IMR-90 (cell line): Measurements from ENCODE around the gene CASQ1. TPM values are rescaled to one million over a fixed set of nuclear protein-coding genes. Genes with fewer than 3 reads are reported as not detected.

ENCODE experiments used
- ATAC-seq: fragments of 200-7000 bp; cut with Tn5 transposase; 2 replicates; pipeline ENCODE4 v1.9.1; 2020; ENCODE audit warnings: low read depth, mild to moderate bottlenecking, moderate library complexity
- BruUV-seq: library from RNA; stranded (reverse); fragments of 400-500 nt; replicated peaks from 2 replicates; lab custom pipeline; 2021; lab: Mats Ljungman, UMichigan
- CTCF ChIA-PET: fragments of 300-600 bp; formaldehyde crosslinking; extraction: SDS; loops from one replicate; lab custom pipeline; 2021; ENCODE audit warnings: antibody characterized with exemption; lab: Yijun Ruan, JAX
- POLR2A ChIA-PET: fragments of 300-600 bp; sonication (Branson Sonifier 250); formaldehyde crosslinking; loops from one replicate; lab custom pipeline; 2022; ENCODE audit warnings: antibody characterized with exemption; ENCODE audit not compliant: unreplicated experiment; lab: Charles Lee
- DNase-seq: peaks from one replicate; pipeline ENCODE4 v3.0.0; 2013
- H2AFZ ChIP-seq: replicated peaks from 2 replicates; pipeline ENCODE3; 2013; ENCODE audit warnings: low read length, mild to moderate bottlenecking; ENCODE audit not compliant: poor library complexity
- H2AK5ac ChIP-seq: 2 replicates; pipeline ENCODE4 v1.6.1; 2013; ENCODE audit warnings: low read depth, low read length, inconsistent platforms
- H2AK9ac ChIP-seq: replicated peaks from 2 replicates; pipeline ENCODE3; 2013; ENCODE audit warnings: mild to moderate bottlenecking, low read depth, low read length, moderate library complexity; ENCODE audit not compliant: poor library complexity
- H2BK120ac ChIP-seq: 2 replicates; pipeline ENCODE4 v1.6.1; 2013; ENCODE audit warnings: low read depth, low read length, inconsistent platforms
- H2BK15ac ChIP-seq: 3 replicates; pipeline ENCODE4 v1.6.1; 2013; ENCODE audit warnings: low read depth, low read length, inconsistent platforms
- H2BK20ac ChIP-seq: 2 replicates; pipeline ENCODE4 v1.6.1; 2013; ENCODE audit warnings: low read depth, mild to moderate bottlenecking, inconsistent platforms, low read length, moderate library complexity
- H2BK5ac ChIP-seq: 2 replicates; pipeline ENCODE4 v1.6.1; 2013; ENCODE audit warnings: mild to moderate bottlenecking, low read depth, low read length, inconsistent platforms; ENCODE audit not compliant: poor library complexity, severe bottlenecking
- H3K14ac ChIP-seq: replicated peaks from 2 replicates; pipeline ENCODE4 v1.6.1; 2013; ENCODE audit warnings: low read depth, low read length, inconsistent platforms
- H3K18ac ChIP-seq: 2 replicates; pipeline ENCODE4 v1.6.1; 2013; ENCODE audit warnings: low read depth, low read length, control low read depth
- H3K23ac ChIP-seq: 2 replicates; pipeline ENCODE4 v1.6.1; 2013; ENCODE audit warnings: low read depth, low read length, inconsistent platforms
- H3K27ac ChIP-seq: 2 replicates; pipeline ENCODE4 v1.5.1; 2013; ENCODE audit warnings: mild to moderate bottlenecking, control low read depth, low read length; ENCODE audit not compliant: insufficient read depth
- H3K27me3 ChIP-seq: 2 replicates; pipeline ENCODE4 v1.6.1; 2013; ENCODE audit warnings: low read length; ENCODE audit not compliant: control insufficient read depth, insufficient read depth
- H3K36me3 ChIP-seq: 2 replicates; pipeline ENCODE4 v1.6.1; 2013; ENCODE audit warnings: low read length, mixed read lengths; ENCODE audit not compliant: control insufficient read depth, insufficient read depth
- H3K4ac ChIP-seq: 2 replicates; pipeline ENCODE4 v1.6.1; 2013; ENCODE audit warnings: low read depth, low read length, inconsistent platforms
- H3K4me1 ChIP-seq: 2 replicates; pipeline ENCODE4 v1.6.1; 2013; ENCODE audit warnings: low read length, mixed read lengths; ENCODE audit not compliant: control insufficient read depth, insufficient read depth
- H3K4me2 ChIP-seq: 2 replicates; pipeline ENCODE4 v1.6.1; 2013; ENCODE audit warnings: low read depth, mild to moderate bottlenecking, control low read depth, low read length, moderate library complexity
- H3K4me3 ChIP-seq: 2 replicates; pipeline ENCODE4 v1.5.1; 2013; ENCODE audit warnings: low read depth, mild to moderate bottlenecking, control low read depth, low read length, moderate library complexity; ENCODE audit not compliant: insufficient read depth
- H3K56ac ChIP-seq: 2 replicates; pipeline ENCODE4 v1.6.1; 2013; ENCODE audit warnings: low read length, inconsistent platforms; ENCODE audit not compliant: insufficient read depth; ENCODE audit errors: extremely low read depth
- H3K79me1 ChIP-seq, 2 experiments: 2 replicates each; pipeline ENCODE4 v1.6.1; 2013; ENCODE audit warnings: low read length in 2 of 2, inconsistent platforms in 1 of 2, low read depth in 1 of 2
- H3K9ac ChIP-seq: 2 replicates; pipeline ENCODE4 v1.6.1; 2013; ENCODE audit warnings: low read depth, low read length, control low read depth
- H3K9me1 ChIP-seq: 2 replicates; pipeline ENCODE4 v1.6.1; 2013; ENCODE audit warnings: low read length, inconsistent platforms; ENCODE audit not compliant: insufficient read depth
- H3K9me3 ChIP-seq: 2 replicates; pipeline ENCODE4 v1.6.1; 2013; ENCODE audit warnings: low read length; ENCODE audit not compliant: control insufficient read depth, insufficient read depth
- H4K20me1 ChIP-seq: 2 replicates; pipeline ENCODE4 v1.6.1; 2013; ENCODE audit warnings: low read length, inconsistent platforms; ENCODE audit not compliant: insufficient read depth
- H4K5ac ChIP-seq: 2 replicates; pipeline ENCODE4 v1.6.1; 2013; ENCODE audit warnings: mild to moderate bottlenecking, low read depth, low read length, control low read depth
- H4K8ac ChIP-seq, 2 experiments: 2 replicates each; pipeline ENCODE4 v1.6.1; 2013; ENCODE audit warnings: low read depth in 2 of 2, low read length in 2 of 2, control low read depth in 1 of 2, inconsistent platforms in 1 of 2
- H4K91ac ChIP-seq: 2 replicates; pipeline ENCODE4 v1.6.1; 2013; ENCODE audit warnings: low read depth, low read length, inconsistent platforms; ENCODE audit not compliant: insufficient read depth
- USF2 ChIP-seq: fragments of 150-350 bp; IDR thresholded peaks from 2 replicates; pipeline ENCODE4 v1.6.1; 2017; ENCODE audit warnings: mild to moderate bottlenecking, antibody characterized with exemption, low read length, low read depth
- WGBS, 2 experiments: methylation state at CpG; one replicate each; pipeline versions ENCODE4 v1.1.5 to v1.1.7; 2013; ENCODE audit warnings: missing lambda C conversion rate in 2 of 2; ENCODE audit not compliant: insufficient read length in 1 of 2; ENCODE audit errors: extremely low coverage in 2 of 2; 5-methylcytosine and 5-hydroxymethylcytosine counted together
- dilution Hi-C: fragments of 300-500 bp; cut with HindIII; formaldehyde crosslinking; loops from one replicate; pipeline ENCODE4 v1.14.3; 2018; ENCODE audit warnings: low sequenced_read_pairs; ENCODE audit not compliant: unreplicated experiment
- in situ Hi-C: fragments of 300-500 bp; cut with MboI; formaldehyde crosslinking; loops from 3 replicates; pipeline ENCODE4 v1.14.3; 2019; ENCODE audit warnings: low sequenced_read_pairs, inconsistent platforms, mixed read lengths
- intact Hi-C: fragments of 100-400 bp; cut with micrococcal nuclease; formaldehyde crosslinking; loops from 2 replicates; pipeline ENCODE4 v1.10.0; 2022
- polyA plus RNA-seq, 3 experiments: library from polyadenylated mRNA; depleted of rRNA; stranded (reverse); fragments of >200 nt; gene quantifications; 2 replicates each; pipeline ENCODE4 v1.2.3, GENCODE V29; 2012; ENCODE audit warnings: low replicate concordance in 1 of 3
- total RNA-seq: library from RNA; depleted of rRNA; stranded (reverse); fragments of >200 nt; gene quantifications from 2 replicates; pipeline ENCODE4 v1.2.3, GENCODE V29; 2012

Gene CASQ1
- total and polyA plus RNA-seq, 2 of the 4 experiments (the other 2 are of a cell fraction): 0.18 to 0.21 TPM

- Histone ChIP-seq H2BK15ac (no peak overlapping the region), H2BK5ac (no peak overlapping the region), H3K4me2 (no peak overlapping the region), H4K91ac (no peak overlapping the region), H3K14ac (no peak overlapping the region), H3K27me3 (no peaks in the 10 kb centered on the region), H2AFZ (no peak overlapping the region), H2BK120ac (no peak overlapping the region), H3K79me1 (peaks cover 0 to 4% of the 10 kb centered on the region in 2 experiments; a peak in 1 of 4 replicates), H4K5ac (no peak overlapping the region), H3K4ac (no peak overlapping the region), H2BK20ac (no peak overlapping the region), H3K9ac (no peak overlapping the region), H3K27ac (no peak overlapping the region), H3K9me3 (no peaks in the 10 kb centered on the region), H3K56ac (no peak overlapping the region), H3K18ac (no peak overlapping the region), H3K4me1 (peaks cover 3% of the 10 kb centered on the region; the same call in 1 of the 2 replicates), H3K36me3 (peaks cover 45% of the 10 kb centered on the region), H3K23ac (no peak overlapping the region), H4K8ac (no peak overlapping the region), H3K4me3 (no peak overlapping the region), H4K20me1 (no peaks in the 10 kb centered on the region), H2AK5ac (no peak overlapping the region), H3K9me1 (peaks cover 6% of the 10 kb centered on the region; the same call in 1 of the 2 replicates), H2AK9ac (no peak overlapping the region)
- POLR2A ChIA-PET: no interaction called here
- in situ Hi-C loops: no loop called here
- no TSS peak for BruUV-seq
- CTCF ChIA-PET: interaction anchor here (1.2 to 1.4 kb wide), 2 partner anchors 27 to 32 kb away, joined by 3 to 7 read pairs; no protein-coding TSS in a partner anchor
- dilution Hi-C loops: no loop called here
- WGBS, 2 experiments: no CpG with 5 or more reads among the region's 2 CpGs
- intact Hi-C loops: loop anchor here (5.0 kb wide), 1 partner anchor 72 kb away; no protein-coding TSS in a partner anchor
- DNase-seq (no peak), ATAC-seq (no peak)
- TF ChIP-seq USF2: no peak
These were observed 35.0 kb downstream of the CASQ1 start for GRCh38 chr1:160225345-160225744.
